Brain pericyte (primary cell): ENCODE data around the gene DDIT3.
A peak's percentile ranks its signal among the peaks of the same experiment; 100 is the strongest.
"Not testable (repeated sequence)": the region's sequence is repeated elsewhere in the genome, so short reads cannot be mapped to it uniquely, and the experiment has no call there.

ENCODE experiments used
- DNase-seq: peaks from one replicate; pipeline ENCODE4 v3.0.0-alpha.2; 2012; ENCODE audit warnings: low read depth, low spot score

The DDIT3 gene

GRCh38 chr12:57520053-57520818 is at the start of gene DDIT3:
TSS of gene DDIT3 (minus strand) at chr12:57520514. CDS start at chr12:57517406, 3,108 bp downstream.
- peak; percentile 96 for DNase-seq

GRCh38 chr12:57569858-57570257 is 49.5 kb upstream of the DDIT3 start:
- no peak for DNase-seq

GRCh38 chr12:57568838-57569237 is 48.5 kb upstream of the DDIT3 start:
- no peak for DNase-seq

GRCh38 chr12:57564178-57564740 is 43.9 kb upstream of the DDIT3 start:
- no peak for DNase-seq

- no peak for DNase-seq
Observed at GRCh38 chr12:57563358-57563757, 43.0 kb upstream of the DDIT3 start.

- DNase-seq: not testable (repeated sequence)
Observed at GRCh38 chr12:57561117-57561516, 40.8 kb upstream of the DDIT3 start.

- DNase-seq: no peak
Observed at GRCh38 chr12:57560516-57560915, 40.2 kb upstream of the DDIT3 start.

- DNase-seq: no peak
Observed at GRCh38 chr12:57558864-57559263, 38.5 kb upstream of the DDIT3 start.

GRCh38 chr12:57554897-57555296 is 34.6 kb upstream of the DDIT3 start:
- no peak for DNase-seq

GRCh38 chr12:57554453-57554852 is 34.1 kb upstream of the DDIT3 start:
- DNase-seq: no peak

- DNase-seq: no peak
Observed at GRCh38 chr12:57553343-57554202, 33.3 kb upstream of the DDIT3 start.

GRCh38 chr12:57552835-57553313 is 32.6 kb upstream of the DDIT3 start:
- DNase-seq: no peak

- no peak for DNase-seq
Observed at GRCh38 chr12:57552306-57552651, 32.0 kb upstream of the DDIT3 start.

GRCh38 chr12:57551637-57552305 is 31.5 kb upstream of the DDIT3 start:
- DNase-seq: no peak

- DNase-seq: no peak
Observed at GRCh38 chr12:57550641-57551549, 30.6 kb upstream of the DDIT3 start.

- no peak for DNase-seq
Observed at GRCh38 chr12:57549909-57550640, 29.8 kb upstream of the DDIT3 start, which contains the start of gene KIF5A. TSS of gene KIF5A (plus strand) at chr12:57550044. CDS start at chr12:57550272, 228 bp downstream.

- DNase-seq: no peak
Observed at GRCh38 chr12:57549203-57549908, 29.0 kb upstream of the DDIT3 start.

GRCh38 chr12:57548488-57548887 is 28.2 kb upstream of the DDIT3 start:
- no peak for DNase-seq

GRCh38 chr12:57548013-57548315 is 27.6 kb upstream of the DDIT3 start:
- no peak for DNase-seq
